KBM-7 (cell line): Measurements from ENCODE around the gene ZKSCAN1.

Source experiments
- DNase-seq: peaks from one replicate; pipeline ENCODE4 v3.0.0-alpha.2; 2015
- in situ Hi-C: fragments of 300-500 bp; cut with MboI; formaldehyde crosslinking; loops from 2 replicates; pipeline ENCODE4 v1.14.3; 2020; ENCODE audit warnings: low sequenced_read_pairs, low pct_unique_long_range_greater_than_20kb, mixed read lengths

Gene ZKSCAN1

DNA sequence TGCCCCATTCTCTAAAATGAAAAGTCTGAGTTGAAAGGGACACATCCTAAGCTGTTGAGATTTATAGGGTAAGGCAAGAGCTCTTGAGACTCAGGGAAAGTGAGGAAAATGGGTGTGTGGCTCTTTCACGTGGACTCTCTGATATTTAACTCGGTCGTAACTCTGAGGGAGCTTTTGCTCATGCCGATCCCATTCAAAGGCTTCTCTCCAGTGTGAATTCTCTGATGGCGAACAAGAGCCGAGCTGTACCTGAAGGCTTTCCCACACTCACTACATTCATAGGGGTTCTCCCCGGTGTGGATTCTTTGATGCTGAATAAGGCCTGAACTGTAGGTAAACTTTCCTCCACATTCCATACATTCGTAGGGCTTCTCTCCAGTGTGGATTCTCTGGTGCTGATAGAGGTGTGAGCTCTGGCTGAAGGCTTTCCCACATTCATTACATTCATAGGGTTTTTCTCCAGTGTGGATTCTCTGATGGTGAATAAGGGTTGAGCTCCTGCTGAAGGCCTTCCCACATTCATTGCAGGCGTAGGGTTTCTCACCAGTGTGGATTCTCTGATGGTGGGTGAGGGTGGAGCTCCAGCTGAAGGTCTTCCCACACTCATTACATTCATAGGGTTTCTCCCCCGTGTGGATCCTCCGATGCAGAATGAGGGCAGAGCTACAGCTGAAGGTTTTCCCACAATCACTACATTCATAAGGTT lies 55.8 kb downstream of the ZKSCAN1 start:
- no peak for DNase-seq

GRCh38 chr7:100072462-100072861 lies 57.1 kb downstream of the ZKSCAN1 start:
- no peak for DNase-seq
- in situ Hi-C loops, result no loop called here

More for the DNA sequence above, 55.8 kb downstream of the ZKSCAN1 start:
- in situ Hi-C loops, result no loop called here

DNA sequence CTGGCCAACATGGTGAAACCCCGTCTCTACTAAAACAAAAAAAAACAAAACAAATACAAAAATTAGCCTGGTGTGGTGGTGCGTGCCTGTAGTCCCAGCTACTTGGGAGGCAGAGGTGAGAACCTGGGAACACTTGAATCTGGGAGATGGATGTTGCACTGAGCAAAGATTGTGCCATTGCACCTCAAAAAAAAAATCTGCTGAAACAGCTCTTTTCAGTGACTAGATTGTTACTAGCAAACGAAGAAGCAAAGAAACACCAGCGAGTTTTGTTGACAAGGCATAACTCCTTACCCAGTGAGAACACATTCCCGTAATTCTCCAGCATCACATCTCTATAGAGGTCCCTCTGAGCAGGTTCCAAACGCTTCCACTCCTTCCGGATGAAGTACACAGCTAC lies 59.4 kb downstream of the ZKSCAN1 start:
- in situ Hi-C loops, result no loop called here
- DNase-seq, result no peak

- in situ Hi-C loops, result no loop called here
- no peak for DNase-seq
Observed at GRCh38 chr7:100075418-100075817, 60.0 kb downstream of the ZKSCAN1 start.

DNA sequence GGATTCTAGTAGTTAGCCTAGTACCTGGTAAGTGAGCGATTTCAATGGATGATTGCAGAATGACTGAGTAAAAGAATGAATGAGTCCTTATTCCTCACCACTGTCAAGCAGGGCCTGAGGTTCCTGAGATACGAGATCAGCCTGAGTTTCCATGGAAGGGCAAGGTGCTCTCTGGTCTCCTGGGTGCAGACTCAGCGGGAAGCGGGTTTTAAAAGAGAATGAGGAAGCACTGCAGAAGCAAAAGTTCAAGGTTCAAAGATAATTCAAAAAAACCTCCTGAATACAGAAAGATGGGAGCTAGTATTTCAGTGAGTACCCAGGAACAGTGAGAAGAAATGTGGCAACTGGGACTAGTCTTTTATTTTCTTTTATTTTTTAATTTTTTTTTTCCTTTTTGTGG lies 61.8 kb downstream of the ZKSCAN1 start:
- no peak for DNase-seq
- in situ Hi-C loops, result no loop called here

- in situ Hi-C loops, result no loop called here
- DNase-seq, result no peak
Observed at GRCh38 chr7:100079024-100079560, 63.7 kb downstream of the ZKSCAN1 start.

GRCh38 chr7:100080907-100081534 lies 65.6 kb downstream of the ZKSCAN1 start:
- no peak for DNase-seq
- in situ Hi-C loops, result no loop called here

DNA sequence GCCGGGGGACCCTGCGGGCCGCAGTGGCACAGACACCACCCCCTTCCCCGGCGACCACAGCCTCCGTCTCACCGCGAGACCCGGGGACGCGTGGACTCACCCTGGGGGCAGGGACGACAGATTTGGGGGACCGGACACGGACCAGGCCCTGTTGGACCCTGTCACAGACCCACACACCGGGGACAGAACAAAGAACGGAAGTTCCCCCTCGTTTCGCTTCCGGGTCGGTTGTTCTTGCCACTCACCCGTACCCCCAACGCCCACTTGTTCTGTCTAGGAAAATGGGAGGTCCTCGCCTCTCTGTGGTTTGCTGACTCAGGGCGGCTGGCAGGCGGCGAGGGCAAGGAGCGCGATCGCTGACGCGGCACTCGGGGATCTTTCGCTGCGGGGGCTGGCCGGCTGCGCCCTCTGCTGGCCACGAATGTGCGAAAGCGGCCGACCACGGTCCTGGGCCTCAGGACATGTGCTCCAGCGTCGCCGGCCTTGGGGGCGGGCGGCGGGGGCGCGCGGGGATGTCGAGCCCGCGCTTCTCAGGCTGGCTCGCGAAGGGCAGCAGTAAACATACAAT lies 66.2 kb downstream of the ZKSCAN1 start, which contains the start of gene ZNF3:
Gene ZNF3, minus strand, starts transcription at position 189 of the 568 bp plus-strand sequence. CDS start 4,366 bp downstream, outside the sequence.
- in situ Hi-C loops, result no loop called here
- peak; percentile 100 for DNase-seq

DNA sequence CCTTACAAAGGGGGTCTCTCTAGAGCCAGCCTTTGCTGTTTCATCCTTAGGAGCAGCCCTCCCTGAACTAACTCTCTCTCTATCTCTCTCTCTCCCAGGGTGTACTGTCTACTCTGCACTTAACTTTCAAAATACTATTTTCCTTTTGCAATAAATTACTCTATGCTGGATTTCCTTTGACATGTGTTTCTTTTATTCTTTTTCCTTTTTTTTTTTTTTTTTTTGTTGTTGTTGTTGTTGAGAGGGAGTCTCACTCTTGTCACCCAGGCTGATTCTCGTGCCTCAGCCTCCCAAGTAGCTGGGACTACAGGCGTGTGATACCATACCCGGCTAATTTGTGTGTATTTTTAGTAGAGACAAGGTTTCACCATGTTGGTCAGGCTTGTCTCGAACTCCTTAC lies 67.6 kb downstream of the ZKSCAN1 start:
- DNase-seq, result no peak
- in situ Hi-C loops, result no loop called here

DNA sequence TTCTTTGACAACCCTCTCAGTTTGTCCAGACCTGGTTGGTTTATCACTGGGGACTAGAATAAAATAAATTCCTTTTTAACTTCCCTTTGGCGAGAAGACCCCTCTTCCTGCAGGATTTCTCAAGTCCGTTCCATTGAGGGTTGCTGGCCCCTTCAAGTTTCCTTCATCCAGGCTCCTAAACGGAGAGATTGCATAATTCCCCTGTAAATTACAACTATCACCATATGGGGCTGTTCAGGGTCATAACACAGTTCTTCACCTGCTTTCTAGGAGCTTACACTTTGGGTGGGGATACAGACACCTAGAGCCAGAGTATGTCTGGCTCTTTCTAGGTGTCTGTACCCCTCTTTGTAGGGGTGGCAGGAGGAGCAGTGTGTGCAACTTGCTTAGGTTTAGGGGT lies 70.1 kb downstream of the ZKSCAN1 start:
- in situ Hi-C loops, result no loop called here
- no peak for DNase-seq

- DNase-seq, result no peak
- in situ Hi-C loops, result no loop called here
Observed at GRCh38 chr7:100087055-100087750, 71.8 kb downstream of the ZKSCAN1 start.

GRCh38 chr7:100088095-100088620 lies 72.8 kb downstream of the ZKSCAN1 start:
- in situ Hi-C loops, result no loop called here

GRCh38 chr7:100088621-100089457 lies 73.4 kb downstream of the ZKSCAN1 start, which contains the start of gene COPS6:
COPS6 (plus strand) TSS chr7:100088969; CDS start chr7:100088991, 22 bp downstream.
- in situ Hi-C loops, result no loop called here

More at GRCh38 chr7:100088095-100088620, 72.8 kb downstream of the ZKSCAN1 start:
- no peak for DNase-seq

DNA sequence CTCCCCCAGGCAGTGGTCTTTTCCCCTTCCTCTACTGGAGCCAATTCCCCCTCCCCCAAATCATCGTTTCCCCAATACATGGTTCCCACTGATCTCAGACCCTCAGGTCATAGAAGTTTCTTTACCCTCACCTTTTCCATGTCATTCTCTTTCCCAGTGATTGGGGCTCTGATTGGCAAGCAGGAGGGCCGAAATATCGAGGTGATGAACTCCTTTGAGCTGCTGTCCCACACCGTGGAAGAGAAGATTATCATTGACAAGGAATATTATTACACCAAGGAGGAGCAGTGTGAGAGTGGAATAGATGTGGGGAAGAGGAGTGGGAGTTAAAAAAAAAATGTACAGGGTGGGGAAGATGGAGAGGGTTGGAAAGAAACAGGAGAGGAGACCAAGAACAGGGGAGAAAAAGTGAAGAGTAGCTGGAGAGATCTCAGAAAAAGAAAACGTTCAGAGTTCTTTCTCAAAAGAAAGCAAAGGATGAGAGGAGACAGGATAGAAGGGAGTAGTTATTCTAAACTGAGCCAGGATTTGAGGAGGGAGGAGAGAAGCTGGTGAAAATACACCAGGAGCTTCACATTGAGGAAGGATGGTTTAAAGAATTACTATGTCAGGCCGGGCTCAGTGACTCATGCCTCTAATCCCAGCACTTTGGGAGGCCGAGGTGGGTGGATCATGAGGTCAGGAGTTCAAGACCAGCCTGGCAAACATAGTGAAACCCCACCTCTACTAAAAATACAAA lies 74.2 kb downstream of the ZKSCAN1 start:
- DNase-seq, result no peak
- in situ Hi-C loops, result no loop called here

More at GRCh38 chr7:100088621-100089457, 73.4 kb downstream of the ZKSCAN1 start, which contains the start of gene COPS6:
- DNase-seq, result peak; percentile 73

GRCh38 chr7:100090527-100091410 lies 75.4 kb downstream of the ZKSCAN1 start:
- DNase-seq, result no peak
- in situ Hi-C loops, result no loop called here
